Activated CD8-positive, alpha-beta T cell treated with anti-CD3 and anti-CD28 coated beads for 36 hours (primary cell): ENCODE data around the gene CFH. TPM values are rescaled to one million over a fixed set of nuclear protein-coding genes. Genes with fewer than 3 reads are reported as not detected.

Experiments
- ATAC-seq: fragments of 200-7000 bp; cut with Tn5 transposase; one replicate; pipeline ENCODE4 v1.10.0; 2021; ENCODE audit warnings: mild to moderate bottlenecking, moderate library complexity
- CTCF ChIA-PET: fragments of 350-600 bp; sonication (Branson Sonifier 250); formaldehyde crosslinking; loops from one replicate; lab custom pipeline; 2021; ENCODE audit warnings: antibody characterized with exemption; lab: Charles Lee
- POLR2A ChIA-PET: fragments of 350-600 bp; sonication (Branson Sonifier 250); formaldehyde crosslinking; loops from one replicate; lab custom pipeline; 2021; ENCODE audit warnings: antibody characterized with exemption; lab: Charles Lee
- DNase-seq: peaks from one replicate; pipeline ENCODE4 v3.0.0-alpha.2; 2020
- H3K27ac Mint-ChIP-seq: one replicate; pipeline ENCODE4 v1.8.0; 2021; ENCODE audit warnings: mild to moderate bottlenecking, mixed read lengths
- H3K27me3 Mint-ChIP-seq: one replicate; pipeline ENCODE4 v1.8.0; 2021; ENCODE audit warnings: mixed read lengths
- H3K36me3 Mint-ChIP-seq: one replicate; pipeline ENCODE4 v1.8.0; 2021; ENCODE audit warnings: low read depth, mixed read lengths
- H3K4me1 Mint-ChIP-seq: one replicate; pipeline ENCODE4 v1.8.0; 2021; ENCODE audit warnings: low read depth, mixed read lengths
- H3K4me3 Mint-ChIP-seq: one replicate; pipeline ENCODE4 v1.8.0; 2021; ENCODE audit warnings: mild to moderate bottlenecking, moderate library complexity, mixed read lengths
- H3K9me3 Mint-ChIP-seq: one replicate; pipeline ENCODE4 v1.8.0; 2021; ENCODE audit warnings: mixed read lengths
- CTCF ChIP-seq: fragments of 200-600 bp; IDR thresholded peaks from one replicate; pipeline ENCODE4 v1.8.0; 2022; ENCODE audit warnings: antibody characterized with exemption, mild to moderate bottlenecking
- intact Hi-C: fragments of 100-400 bp; cut with micrococcal nuclease; formaldehyde crosslinking; loops from one replicate; pipeline ENCODE4 v1.10.0; 2022
- total RNA-seq, 2 experiments: library from RNA; stranded (reverse); gene quantifications; one replicate each; pipeline ENCODE4 v1.2.3, GENCODE V29; 2021

The CFH gene
- total RNA-seq, 2 experiments from 2014 or later = 0.38 to 0.68 TPM

GRCh38 chr1:196611873-196612272 is 40.0 kb upstream of the CFH start:
- TF ChIP-seq CTCF = no peak
- Mint-ChIP-seq H3K36me3 (no peaks in the 10 kb centered on the region), H3K9me3 (no peaks in the 10 kb centered on the region), H3K27ac (no peak overlapping the region), H3K4me1 (peaks cover 3% of the 10 kb centered on the region), H3K4me3 (no peak overlapping the region), H3K27me3 (peaks cover 27% of the 10 kb centered on the region)
- intact Hi-C loops = no loop called here
- no peak for DNase-seq
- ChIA-PET CTCF (no interaction called here), POLR2A (no interaction called here)
- no peak for ATAC-seq

GRCh38 chr1:196619721-196620120 is 32.1 kb upstream of the CFH start:
- intact Hi-C loops = no loop called here
- no peaks in the 10 kb centered on the region for H3K36me3 Mint-ChIP-seq
- no peaks in the 10 kb centered on the region for H3K27me3 Mint-ChIP-seq
- DNase-seq (no peak), ATAC-seq (no peak)
- H3K27ac Mint-ChIP-seq = no peak overlapping the region
- no peaks in the 10 kb centered on the region for H3K4me1 Mint-ChIP-seq
- CTCF ChIA-PET = no interaction called here
- POLR2A ChIA-PET = no interaction called here
- no peaks in the 10 kb centered on the region for H3K9me3 Mint-ChIP-seq
- no peak for TF ChIP-seq CTCF
- no peak overlapping the region for H3K4me3 Mint-ChIP-seq

GRCh38 chr1:196623079-196623478 is 28.8 kb upstream of the CFH start:
- H3K27me3 Mint-ChIP-seq = no peaks in the 10 kb centered on the region
- no peak for ATAC-seq
- intact Hi-C loops = no loop called here
- H3K9me3 Mint-ChIP-seq = no peaks in the 10 kb centered on the region
- ChIA-PET CTCF (no interaction called here), POLR2A (no interaction called here)
- TF ChIP-seq CTCF = no peak
- DNase-seq = no peak
- no peaks in the 10 kb centered on the region for H3K4me1 Mint-ChIP-seq
- H3K4me3 Mint-ChIP-seq = no peak overlapping the region
- no peaks in the 10 kb centered on the region for H3K36me3 Mint-ChIP-seq
- no peak overlapping the region for H3K27ac Mint-ChIP-seq

GRCh38 chr1:196628838-196629237 is 23.0 kb upstream of the CFH start:
- ATAC-seq (no peak), DNase-seq (no peak)
- no peaks in the 10 kb centered on the region for H3K4me1 Mint-ChIP-seq
- intact Hi-C loops = no loop called here
- H3K27me3 Mint-ChIP-seq = no peaks in the 10 kb centered on the region
- TF ChIP-seq CTCF = no peak
- CTCF ChIA-PET = no interaction called here
- H3K9me3 Mint-ChIP-seq = peaks cover 3% of the 10 kb centered on the region
- no peak overlapping the region for H3K4me3 Mint-ChIP-seq
- no peak overlapping the region for H3K27ac Mint-ChIP-seq
- POLR2A ChIA-PET = no interaction called here
- no peaks in the 10 kb centered on the region for H3K36me3 Mint-ChIP-seq

- CTCF ChIA-PET = no interaction called here
- no peaks in the 10 kb centered on the region for H3K4me1 Mint-ChIP-seq
- POLR2A ChIA-PET = no interaction called here
- TF ChIP-seq CTCF = no peak
- H3K27me3 Mint-ChIP-seq = no peaks in the 10 kb centered on the region
- no peak for DNase-seq
- H3K27ac Mint-ChIP-seq = no peak overlapping the region
- no peaks in the 10 kb centered on the region for H3K36me3 Mint-ChIP-seq
- H3K4me3 Mint-ChIP-seq = no peak overlapping the region
- ATAC-seq = no peak
- intact Hi-C loops = no loop called here
- H3K9me3 Mint-ChIP-seq = no peaks in the 10 kb centered on the region
Observed at GRCh38 chr1:196637606-196638005, 14.2 kb upstream of the CFH start.
